ENCODE results near the gene KLHL26.

KLHL26 gene

GRCh38 chr19:18687740-18688465 lies 51.1 kb downstream of the KLHL26 start:
- no peak for DNase-seq (ENCODE audit: low read depth)

GRCh38 chr19:18696023-18696422 lies 59.2 kb downstream of the KLHL26 start:
- no peak for DNase-seq (ENCODE audit: low read depth)

- DNase-seq (ENCODE audit: low read depth) = no peak
Observed at GRCh38 chr19:18697680-18698079, 60.9 kb downstream of the KLHL26 start.

GRCh38 chr19:18698321-18699167 lies 61.7 kb downstream of the KLHL26 start:
- no peak for DNase-seq (ENCODE audit: low read depth)

GRCh38 chr19:18699403-18700054 lies 62.7 kb downstream of the KLHL26 start:
- no peak for DNase-seq (ENCODE audit: low read depth)

GRCh38 chr19:18700501-18701249 lies 63.8 kb downstream of the KLHL26 start:
- DNase-seq (ENCODE audit: low read depth) = peak; percentile 60

- DNase-seq (ENCODE audit: low read depth) = no peak
Observed at GRCh38 chr19:18701250-18701608, 64.4 kb downstream of the KLHL26 start.

- DNase-seq (ENCODE audit: low read depth) = no peak
Observed at GRCh38 chr19:18704054-18704453, 67.2 kb downstream of the KLHL26 start.

GRCh38 chr19:18704971-18705370 lies 68.1 kb downstream of the KLHL26 start:
- DNase-seq (ENCODE audit: low read depth) = no peak

GRCh38 chr19:18708452-18709231 lies 71.8 kb downstream of the KLHL26 start:
- DNase-seq (ENCODE audit: low read depth) = no peak

- no peak for DNase-seq (ENCODE audit: low read depth)
Observed at GRCh38 chr19:18709546-18709945, 72.7 kb downstream of the KLHL26 start.

GRCh38 chr19:18710186-18710585 lies 73.4 kb downstream of the KLHL26 start:
- no peak for DNase-seq (ENCODE audit: low read depth)

- DNase-seq (ENCODE audit: low read depth) = peak; percentile 31
Observed at GRCh38 chr19:18710996-18711751, 74.3 kb downstream of the KLHL26 start.

- no peak for DNase-seq (ENCODE audit: low read depth)
Observed at GRCh38 chr19:18711893-18712292, 75.1 kb downstream of the KLHL26 start.

GRCh38 chr19:18712981-18713380 lies 76.2 kb downstream of the KLHL26 start:
- DNase-seq (ENCODE audit: low read depth) = no peak

- no peak for DNase-seq (ENCODE audit: low read depth)
Observed at GRCh38 chr19:18713550-18714117, 76.8 kb downstream of the KLHL26 start.

- no peak for DNase-seq (ENCODE audit: low read depth)
Observed at GRCh38 chr19:18715416-18715815, 78.6 kb downstream of the KLHL26 start.

- DNase-seq (ENCODE audit: low read depth) = no peak
Observed at GRCh38 chr19:18716857-18717256, 80.0 kb downstream of the KLHL26 start.

- DNase-seq (ENCODE audit: low read depth) = no peak
Observed at GRCh38 chr19:18717601-18718000, 80.8 kb downstream of the KLHL26 start.

GRCh38 chr19:18718015-18718526 lies 81.2 kb downstream of the KLHL26 start:
- no peak for DNase-seq (ENCODE audit: low read depth)

All from fibroblast of gingiva (primary cell).